TTC549 (cell line): ENCODE data around the gene CCDC28B.

Experiments used
- FAIRE-seq: peaks from 2 replicates; lab custom pipeline; 2012; peaks lifted over from hg19 to GRCh38; lab: Jason Lieb, UNC

Gene CCDC28B

DNA sequence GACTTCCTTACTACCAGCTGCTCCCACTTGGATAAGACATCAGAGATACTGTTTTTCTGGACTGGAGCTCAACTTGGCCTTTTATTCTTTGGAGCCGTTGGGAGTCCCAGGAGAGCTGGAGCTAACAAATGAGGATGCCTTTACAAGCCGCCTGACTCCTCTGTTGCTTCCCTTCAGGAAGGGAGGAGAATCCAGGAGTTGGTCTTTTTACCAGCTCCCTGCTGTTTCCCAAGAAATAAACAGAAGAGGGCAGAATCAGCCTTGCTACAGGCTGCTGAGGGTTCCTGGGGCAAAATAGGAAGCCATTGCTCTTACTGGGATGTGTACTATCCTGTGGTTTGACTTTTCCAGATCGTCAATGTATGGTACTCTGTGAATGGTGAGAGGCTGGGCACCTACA, 23.3 kb downstream of the CCDC28B start:
- FAIRE-seq = no peak

DNA sequence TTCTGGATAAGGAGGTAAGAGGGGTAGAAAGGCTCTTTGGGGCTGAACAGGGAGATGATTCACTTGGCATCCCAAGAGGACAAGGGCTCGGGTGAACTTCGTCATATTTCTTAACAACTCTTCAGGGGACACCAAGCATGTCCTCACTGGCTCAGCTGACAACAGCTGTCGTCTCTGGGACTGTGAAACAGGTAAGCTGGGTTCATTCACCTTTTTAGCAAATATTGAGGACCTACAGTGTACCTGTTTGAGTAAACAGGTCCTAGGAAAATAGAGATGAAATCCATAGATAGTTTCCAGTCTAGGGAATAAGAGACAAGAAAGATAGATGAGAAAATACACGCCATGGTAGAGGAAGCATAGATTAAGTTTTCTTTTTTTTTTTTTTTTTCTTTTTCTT, 23.9 kb downstream of the CCDC28B start:
- no peak for FAIRE-seq

DNA sequence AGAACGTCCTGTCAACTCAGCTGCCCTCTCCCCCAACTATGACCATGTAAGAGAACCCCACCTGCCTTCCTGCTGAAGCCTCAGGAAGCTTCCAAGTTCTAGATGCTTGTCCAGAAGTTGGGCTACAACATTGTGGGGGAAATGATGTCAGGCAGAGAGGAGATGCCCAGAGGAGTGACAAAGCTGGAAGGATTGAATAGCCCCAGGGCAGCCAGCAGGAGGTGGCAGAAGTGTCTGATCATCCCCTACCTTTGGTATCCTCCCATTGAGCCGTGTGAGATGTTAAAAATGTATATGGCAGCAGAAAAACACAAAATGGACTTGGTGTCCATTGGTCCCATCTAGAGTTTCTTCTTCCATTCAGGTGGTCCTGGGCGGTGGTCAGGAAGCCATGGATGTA, 28.4 kb downstream of the CCDC28B start:
- no peak for FAIRE-seq

DNA sequence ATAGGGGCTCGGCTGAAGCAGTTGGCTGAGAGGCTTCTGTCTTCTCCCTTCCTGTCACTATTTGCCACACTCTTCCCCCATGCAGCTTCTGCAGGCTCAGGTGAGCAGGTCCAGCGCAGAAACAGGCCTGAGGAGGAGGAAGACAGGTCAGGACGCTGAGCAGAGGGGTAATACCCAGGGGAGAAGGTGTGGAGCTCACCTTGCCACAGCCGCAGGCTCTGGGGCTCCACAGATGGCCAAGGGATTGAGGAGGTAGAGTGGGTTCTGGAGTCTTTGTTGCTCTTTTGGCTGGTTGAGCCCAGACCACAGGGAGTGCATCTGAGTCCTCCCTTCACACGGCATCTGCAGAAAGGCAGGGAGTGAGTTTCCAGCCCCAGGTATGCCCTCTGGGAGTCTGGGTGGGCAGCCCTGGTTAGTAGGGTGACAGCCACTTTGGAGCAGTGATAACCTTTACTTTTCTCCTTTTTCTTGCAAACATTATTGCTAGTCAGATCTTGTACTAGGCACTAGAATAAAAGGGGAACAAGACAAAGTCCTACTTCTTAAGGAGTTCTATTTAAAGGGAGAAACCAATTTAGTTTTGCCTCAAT, 31.5 kb downstream of the CCDC28B start:
- no peak for FAIRE-seq

DNA sequence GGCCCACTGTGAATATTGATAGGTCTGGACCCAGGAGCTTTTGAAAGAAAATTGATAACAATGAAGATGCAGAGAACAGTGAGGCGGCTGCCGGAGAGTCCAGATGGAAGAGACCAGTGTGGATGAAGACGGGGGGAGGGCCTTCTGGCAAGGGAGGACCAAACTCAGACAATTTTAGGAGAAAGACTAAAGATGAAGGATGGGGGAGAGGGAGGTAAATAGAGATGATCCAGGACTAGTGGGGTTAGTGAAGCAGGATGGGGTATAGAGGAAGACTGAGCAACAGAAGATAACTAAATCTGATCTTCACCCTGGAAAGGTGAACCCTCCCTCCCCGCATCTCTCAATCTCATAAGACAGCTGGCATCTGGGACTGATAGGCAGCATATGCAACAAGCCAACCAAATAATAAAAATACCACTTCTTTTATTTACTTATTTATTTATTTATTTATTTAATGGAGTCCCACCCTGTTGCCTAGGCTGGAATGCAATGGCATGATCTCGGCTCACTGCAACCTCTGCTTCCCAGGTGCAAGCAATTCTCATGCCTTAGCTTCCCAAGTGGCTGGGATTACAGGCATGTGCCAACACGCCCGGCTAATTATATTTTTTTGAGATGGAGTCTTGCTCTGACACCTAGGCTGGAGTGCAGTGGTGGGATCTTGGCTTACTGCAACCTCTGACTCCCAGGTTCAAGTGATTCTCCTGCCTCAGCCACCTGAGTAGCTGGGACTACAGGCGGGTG, 32.3 kb downstream of the CCDC28B start:
- FAIRE-seq = no peak

DNA sequence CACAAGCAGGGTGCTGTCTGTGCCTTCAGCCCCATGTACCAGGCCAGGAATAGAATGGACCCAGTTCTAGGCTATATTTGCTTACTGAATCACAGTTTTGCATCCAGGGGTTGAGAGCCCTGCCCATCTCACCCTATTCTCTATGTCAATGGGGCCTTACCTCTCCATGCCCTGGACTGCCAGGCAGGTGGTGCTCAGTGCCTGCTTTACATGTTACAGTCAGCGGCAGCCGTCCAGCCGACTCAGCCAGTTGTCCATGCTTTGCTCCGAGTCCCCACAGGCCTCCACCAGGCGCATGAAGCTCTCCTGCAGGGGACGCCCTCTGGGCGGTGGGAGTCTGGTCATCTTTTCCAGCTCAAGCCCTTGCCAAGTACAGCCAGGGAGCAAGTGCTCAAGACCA, 34.4 kb downstream of the CCDC28B start:
- FAIRE-seq = no peak

DNA sequence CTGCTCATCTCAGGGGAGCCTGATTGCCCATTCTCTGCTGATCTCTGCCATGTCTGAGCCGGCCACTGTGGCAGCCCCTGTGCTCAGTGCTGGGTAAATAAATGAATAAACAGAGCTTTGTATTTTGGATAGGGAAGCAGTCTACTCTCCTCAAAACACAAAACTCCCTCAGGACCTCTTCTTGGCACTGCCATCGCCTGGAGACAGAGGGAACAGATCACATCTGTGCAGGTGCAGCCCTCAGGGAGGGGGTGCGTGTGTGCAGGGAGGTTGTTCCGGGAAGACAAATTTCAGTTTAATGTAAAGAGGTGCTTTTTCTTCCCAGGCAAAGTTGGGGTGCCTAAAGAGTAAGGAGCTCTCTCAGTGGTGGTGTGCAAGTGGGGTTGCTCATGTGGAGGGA, 38.9 kb downstream of the CCDC28B start:
- FAIRE-seq = no peak

DNA sequence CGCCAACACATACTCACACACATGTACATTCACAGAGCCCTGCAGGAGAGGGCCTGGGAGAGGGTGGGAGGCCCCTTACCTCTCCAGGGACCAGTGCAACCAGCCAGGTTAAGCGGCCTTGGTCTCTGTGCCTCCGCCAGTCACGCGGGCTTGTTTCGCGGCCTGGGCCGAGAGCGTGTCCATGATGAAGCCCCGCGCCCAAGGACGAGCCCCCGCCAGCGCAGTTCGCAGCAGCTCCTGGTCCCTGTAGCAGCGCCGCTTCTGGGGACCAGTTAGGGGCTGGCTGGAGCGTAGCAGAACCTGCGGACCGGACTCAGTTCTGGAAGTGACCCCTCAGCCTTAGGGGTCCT, 39.4 kb downstream of the CCDC28B start:
- FAIRE-seq = no peak

DNA sequence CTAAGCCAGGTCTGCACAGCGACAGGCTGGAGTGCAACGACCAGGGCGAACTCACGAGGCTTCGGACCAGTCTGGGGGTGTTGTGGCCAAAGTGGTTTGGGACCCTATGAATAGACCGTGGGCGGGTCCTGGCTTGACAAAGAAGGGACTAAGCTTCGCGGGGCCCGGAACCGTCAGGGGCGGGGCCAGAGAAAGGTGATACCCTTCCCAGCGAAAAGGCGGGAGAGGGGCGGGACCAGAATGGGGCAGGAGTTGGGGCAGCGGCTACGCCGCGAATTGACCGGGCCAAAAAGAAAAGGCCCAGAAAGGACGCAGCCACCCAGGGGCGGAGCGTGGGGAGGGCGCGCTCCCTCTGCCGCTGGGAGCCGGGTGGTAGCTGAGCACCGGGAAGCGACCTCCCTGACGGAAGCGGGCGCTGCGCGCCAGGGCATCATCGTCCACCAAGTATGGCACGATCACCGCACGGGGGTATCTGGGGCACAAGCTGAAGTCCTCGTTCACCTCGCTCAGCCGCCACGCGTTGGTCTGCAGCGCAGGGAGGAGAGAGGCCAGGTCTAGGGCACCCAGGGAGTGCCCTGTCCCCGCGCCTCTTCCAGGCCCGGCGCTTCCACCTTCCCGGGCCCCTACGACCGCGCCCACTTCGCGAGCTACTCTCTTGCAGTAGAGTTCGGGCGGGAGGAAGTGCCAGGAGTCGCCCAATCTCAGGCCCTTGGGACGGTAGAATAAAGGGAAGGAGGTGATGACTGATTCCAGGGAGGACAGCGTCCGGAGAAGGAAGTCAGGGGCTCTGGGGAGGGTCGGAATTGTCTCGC, 40.0 kb downstream of the CCDC28B start:
- no peak for FAIRE-seq

DNA sequence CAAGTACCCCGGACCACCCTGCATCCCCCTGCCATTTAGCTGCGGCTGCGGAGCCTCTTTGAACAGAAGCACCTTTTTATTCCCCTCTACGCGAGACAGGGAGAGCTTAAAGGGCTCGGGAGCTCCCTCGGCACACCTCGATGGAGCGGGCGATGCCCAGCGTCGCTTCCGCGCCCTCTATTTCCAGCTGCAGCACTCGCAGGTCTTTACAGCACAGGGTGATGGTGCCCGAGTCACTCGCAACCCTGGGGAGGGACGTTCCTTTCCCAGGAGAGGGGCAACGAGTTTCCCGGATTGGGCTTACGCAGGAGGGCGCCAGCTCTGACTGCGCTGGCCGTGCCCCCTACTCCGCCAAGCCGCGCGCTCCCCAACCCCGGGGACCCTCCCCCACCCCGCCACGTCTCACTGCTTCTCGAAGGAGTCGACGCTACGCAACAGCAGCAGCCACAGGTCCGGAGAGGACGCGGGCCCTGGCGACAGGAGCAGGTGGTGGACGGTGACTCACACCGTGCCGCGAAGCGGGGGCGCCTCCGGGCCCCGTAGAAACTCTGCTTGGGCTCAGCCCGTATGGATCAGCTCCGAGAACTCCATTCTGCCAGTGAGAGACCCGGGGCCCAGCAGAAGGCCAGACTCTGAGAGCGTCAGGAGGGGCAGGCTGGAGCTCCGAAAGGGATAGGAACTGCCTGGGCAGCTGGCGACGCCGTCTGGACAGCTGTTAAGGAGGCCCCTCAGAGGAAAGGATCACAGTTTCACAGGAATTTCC, 40.8 kb downstream of the CCDC28B start:
- FAIRE-seq = no peak

DNA sequence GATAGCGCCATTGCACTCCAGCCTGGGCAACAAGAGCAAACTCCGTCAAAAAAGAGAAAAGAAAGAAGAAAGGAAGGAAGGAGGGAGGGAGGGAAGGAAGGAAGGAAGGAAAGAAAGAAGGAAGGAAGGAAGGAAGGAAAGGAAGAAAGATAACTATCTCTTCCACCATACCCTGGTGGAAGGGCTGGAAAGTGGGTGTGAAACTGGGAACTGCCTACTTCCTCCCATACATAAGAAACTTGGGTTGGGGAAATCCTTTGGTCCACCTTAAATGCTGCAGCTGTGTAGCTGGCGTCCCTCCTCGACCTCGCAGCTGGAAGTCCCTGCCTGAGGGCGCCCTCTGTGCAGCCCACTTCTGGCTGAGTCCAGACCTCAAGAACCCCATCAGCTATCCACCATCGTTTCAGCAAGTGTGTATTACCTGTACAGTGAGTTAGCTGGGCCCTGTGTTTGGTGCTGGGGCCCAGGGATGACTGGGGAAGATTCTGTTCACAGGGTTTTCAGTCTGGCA, 42.0 kb downstream of the CCDC28B start:
- FAIRE-seq = no peak

DNA sequence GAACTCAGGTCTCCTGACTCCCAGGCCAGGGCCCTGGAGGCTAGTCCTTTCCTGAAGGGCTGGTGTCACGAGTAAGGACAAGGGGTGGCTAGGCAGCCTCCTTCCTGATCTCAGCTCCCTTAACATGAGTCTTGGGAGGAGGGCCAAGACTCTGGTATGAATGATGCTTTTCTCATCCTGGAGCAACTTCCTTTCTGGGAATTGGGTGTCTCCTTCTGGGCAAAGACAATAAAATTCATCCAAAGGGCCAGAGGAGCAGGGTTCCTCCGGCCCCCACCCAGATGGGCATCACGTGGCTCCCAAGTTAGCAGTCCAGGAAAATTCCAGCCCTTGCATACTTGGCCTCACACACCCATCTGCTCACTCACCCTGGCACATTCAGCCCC, 46.5 kb downstream of the CCDC28B start, which contains the start of gene FAM167B:
Gene FAM167B (plus strand): TSS at position 335 of the 386 bp plus-strand sequence. CDS start 200 bp downstream, outside the sequence.
- no peak for FAIRE-seq

DNA sequence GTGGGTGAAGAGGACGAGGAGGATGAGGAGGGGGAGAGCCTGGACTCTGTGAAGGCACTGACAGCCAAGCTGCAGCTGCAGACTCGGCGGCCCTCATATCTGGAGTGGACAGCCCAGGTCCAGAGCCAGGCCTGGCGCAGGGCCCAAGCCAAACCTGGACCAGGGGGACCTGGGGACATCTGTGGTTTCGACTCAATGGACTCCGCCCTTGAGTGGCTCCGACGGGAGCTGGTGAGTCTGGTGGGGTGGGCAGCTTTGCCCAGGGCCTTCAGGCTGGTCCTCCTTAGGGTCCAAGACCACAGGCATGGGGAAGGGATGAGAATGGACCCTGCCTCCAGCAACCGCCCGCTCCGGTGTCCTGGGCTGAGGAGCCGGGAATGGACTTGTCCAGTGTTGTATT, 47.1 kb downstream of the CCDC28B start:
- no peak for FAIRE-seq

DNA sequence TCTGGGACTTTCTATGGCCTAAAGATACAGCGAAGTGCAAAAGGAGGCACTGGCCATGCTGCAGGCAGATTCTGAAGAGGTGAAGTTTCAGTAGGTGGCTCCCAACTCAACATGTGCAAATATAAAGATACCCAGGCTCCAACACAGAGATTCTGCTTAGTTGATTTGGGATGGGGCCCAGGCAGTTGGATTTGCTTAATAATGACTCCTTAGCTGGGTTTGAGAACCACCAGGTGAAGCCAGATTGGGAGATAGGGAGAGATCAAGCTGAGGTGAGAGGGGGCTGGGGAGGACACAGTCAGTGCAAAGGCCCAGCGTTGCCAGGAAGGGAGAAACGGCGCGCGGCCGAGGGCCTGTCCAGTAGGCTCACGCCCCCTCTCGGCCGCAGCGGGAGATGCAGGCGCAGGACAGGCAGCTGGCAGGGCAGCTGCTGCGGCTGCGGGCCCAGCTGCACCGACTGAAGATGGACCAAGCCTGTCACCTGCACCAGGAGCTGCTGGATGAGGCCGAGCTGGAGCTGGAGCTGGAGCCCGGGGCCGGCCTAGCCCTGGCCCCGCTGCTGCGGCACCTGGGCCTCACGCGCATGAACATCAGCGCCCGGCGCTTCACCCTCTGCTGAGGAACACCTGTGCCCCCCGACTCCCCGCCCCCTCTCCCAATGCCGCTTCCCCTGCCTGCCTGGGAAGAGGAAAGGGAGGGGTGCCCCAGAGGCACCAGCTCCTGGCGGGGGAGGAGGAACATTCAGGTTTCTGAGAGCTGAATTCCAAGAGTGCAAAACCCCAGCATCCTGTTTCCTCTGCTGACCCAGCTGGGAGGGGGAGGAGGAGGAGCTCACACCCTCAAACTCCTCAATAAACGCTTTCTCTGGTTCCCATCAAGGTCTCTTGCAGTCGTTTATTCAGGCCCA, 47.8 kb downstream of the CCDC28B start:
- FAIRE-seq = no peak

DNA sequence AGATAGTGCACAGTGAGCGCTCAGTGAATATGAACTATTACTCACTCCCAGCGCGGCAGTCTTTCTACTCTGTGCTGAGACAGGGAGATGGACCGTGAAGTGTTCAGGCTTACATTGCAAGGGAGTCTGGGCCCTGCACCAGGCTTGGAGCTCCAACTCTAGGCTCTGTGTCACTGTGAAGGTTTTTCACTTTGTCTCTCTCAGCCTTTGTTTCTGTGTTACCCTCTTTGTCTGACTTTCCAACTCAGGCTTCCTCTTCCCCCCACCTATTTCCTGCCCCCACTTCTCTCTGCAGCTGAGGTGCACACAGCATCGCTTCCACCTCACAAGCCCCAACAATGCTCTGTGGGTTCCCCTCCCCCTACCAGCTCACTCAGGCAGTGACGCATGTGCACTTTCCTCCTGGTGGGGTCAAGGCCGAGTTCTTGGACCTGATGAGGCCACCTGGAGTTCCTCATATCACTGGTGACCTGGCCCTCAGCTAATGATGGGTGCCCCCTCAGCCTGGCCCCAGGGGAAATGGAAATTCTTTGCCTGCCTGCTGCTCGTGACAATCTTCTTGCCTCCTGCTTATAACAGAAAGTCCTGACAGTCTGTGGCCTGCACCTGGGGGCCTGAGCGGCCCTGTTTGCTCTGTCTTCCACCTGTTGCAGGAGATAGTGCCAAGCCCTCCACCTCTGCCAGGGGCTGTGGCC, 49.6 kb downstream of the CCDC28B start:
- no peak for FAIRE-seq

DNA sequence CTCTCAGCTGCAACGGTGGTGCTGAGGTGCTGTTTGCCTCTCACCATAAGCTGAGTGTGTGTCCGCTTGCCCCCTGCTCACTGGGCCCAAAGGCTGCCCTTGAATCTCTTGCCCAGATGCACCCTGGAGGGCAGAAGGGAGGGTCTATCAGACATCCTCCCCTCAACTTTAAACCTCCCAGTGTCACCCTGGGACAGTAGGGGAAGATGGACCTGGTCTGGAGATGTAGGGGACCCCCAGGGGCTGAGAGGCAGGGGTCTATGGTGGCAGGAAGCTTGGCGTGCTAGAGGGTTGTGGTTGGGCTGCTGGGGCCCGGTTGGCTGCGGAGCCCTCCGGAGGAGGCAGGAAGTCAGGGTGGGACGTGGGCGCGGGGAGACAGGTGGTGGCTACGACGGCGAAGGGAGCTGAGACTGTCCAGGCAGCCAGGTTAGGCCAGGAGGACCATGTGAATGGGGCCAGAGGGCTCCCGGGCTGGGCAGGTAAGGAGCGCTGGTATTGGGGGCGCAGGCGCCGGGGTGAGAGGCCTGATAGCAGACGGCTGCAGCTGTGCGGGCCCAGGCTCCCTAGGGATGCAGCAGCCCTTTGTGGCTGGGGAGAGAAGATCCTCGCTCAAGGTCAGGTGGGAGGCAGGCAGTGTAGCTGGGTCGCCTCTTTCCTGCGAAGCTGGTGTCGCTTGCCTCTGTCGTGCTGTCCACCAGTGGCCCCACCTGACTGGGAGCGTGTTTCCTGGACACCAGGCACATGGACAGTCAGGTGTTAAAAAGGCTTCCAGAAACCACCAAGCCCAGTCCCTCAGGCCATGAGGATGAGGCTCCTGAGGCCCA, 50.7 kb downstream of the CCDC28B start, which contains the start of gene LCK:
Gene LCK (plus strand): TSS at position 373 of the 824 bp plus-strand sequence. CDS start 23,065 bp downstream, outside the sequence.
- FAIRE-seq = no peak
